ENCODE results near the gene RARA. TPM values are rescaled to one million over a fixed set of nuclear protein-coding genes. Genes with fewer than 3 reads are reported as not detected.
A peak's percentile ranks its signal among the peaks of the same experiment; 100 is the strongest.

The RARA gene
- total and polyA plus RNA-seq, 8 donors: 6.8 to 19.7 (median 11.6) TPM

DNA sequence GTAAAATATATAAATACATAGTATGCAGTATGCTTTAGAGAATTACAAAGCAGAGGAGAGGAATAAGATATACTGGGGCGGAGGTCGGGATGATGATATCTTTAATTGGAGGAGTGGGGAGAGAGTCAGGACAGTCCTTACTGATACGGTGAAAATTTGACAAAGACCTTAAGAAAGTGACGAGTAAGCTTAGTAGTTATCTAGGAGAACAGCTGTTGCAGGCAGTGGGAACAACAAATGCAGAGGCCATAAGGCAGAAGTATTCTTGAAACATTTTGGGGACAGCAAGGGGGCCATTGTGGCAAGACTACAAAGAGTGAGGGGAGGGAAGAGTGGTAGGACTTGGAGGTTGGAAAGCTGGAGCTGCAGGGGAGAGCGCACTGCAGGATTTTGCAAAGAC, 43.6 kb upstream of the RARA start:
- Histone ChIP-seq H3K27me3 (no peaks in the 10 kb centered on the region), H3K9me3 (no peaks in the 10 kb centered on the region), H3K4me1 (no peaks in the 10 kb centered on the region), H3K4me3 (no peak overlapping the region), H3K27ac (no peak overlapping the region), H3K36me3 (peaks cover 0 to 30% (median 16%) of the 10 kb centered on the region in 3 donors)
- no peak for ATAC-seq
- FAIRE-seq: no peak
- DNase-seq: no peak
- intact Hi-C loops (cut with DNase I): no loop called here
- TF ChIP-seq, protein P1, sequence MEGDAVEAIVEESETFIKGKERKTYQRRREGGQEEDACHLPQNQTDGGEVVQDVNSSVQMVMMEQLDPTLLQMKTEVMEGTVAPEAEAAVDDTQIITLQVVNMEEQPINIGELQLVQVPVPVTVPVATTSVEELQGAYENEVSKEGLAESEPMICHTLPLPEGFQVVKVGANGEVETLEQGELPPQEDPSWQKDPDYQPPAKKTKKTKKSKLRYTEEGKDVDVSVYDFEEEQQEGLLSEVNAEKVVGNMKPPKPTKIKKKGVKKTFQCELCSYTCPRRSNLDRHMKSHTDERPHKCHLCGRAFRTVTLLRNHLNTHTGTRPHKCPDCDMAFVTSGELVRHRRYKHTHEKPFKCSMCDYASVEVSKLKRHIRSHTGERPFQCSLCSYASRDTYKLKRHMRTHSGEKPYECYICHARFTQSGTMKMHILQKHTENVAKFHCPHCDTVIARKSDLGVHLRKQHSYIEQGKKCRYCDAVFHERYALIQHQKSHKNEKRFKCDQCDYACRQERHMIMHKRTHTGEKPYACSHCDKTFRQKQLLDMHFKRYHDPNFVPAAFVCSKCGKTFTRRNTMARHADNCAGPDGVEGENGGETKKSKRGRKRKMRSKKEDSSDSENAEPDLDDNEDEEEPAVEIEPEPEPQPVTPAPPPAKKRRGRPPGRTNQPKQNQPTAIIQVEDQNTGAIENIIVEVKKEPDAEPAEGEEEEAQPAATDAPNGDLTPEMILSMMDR (IDR thresholded peaks at IDR 0.05): no peak
- WGBS, 2 donors: 82 to 85% methylated on average over 5 of the region's 5 CpGs

DNA sequence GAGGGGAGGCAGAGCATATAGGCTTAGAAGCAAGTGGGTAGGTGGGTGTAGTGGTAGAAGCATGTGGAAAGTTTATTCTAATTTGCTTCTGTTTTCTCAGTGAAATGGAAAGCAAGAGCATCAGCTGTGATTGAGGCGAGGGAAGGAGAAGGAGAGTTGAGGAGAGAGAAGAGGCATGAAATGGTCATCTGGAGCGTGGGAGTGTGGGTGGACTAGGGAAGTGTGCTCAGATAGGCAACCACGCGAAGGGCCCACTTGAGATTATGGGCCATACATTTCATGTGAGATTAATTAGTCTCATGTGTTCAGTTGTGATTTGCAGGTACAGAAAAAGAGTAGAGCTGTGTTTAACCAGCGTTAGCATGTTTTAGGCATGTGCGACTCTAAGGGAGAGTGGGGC, 42.1 kb upstream of the RARA start:
- no peak for ATAC-seq
- H3K27ac ChIP-seq: no peak overlapping the region
- no peak overlapping the region for H3K4me3 ChIP-seq
- peaks cover 0 to 24% (median 11%) of the 10 kb centered on the region in 3 donors for H3K36me3 ChIP-seq
- no peaks in the 10 kb centered on the region for H3K9me3 ChIP-seq
- FAIRE-seq: no peak
- no peaks in the 10 kb centered on the region for H3K4me1 ChIP-seq
- WGBS, 2 donors: 90 to 95% methylated on average over 6 of the region's 6 CpGs
- no peaks in the 10 kb centered on the region for H3K27me3 ChIP-seq
- intact Hi-C loops (cut with DNase I): no loop called here
- TF ChIP-seq, protein P1 (IDR thresholded peaks at IDR 0.05): no peak
- DNase-seq: no peak

DNA sequence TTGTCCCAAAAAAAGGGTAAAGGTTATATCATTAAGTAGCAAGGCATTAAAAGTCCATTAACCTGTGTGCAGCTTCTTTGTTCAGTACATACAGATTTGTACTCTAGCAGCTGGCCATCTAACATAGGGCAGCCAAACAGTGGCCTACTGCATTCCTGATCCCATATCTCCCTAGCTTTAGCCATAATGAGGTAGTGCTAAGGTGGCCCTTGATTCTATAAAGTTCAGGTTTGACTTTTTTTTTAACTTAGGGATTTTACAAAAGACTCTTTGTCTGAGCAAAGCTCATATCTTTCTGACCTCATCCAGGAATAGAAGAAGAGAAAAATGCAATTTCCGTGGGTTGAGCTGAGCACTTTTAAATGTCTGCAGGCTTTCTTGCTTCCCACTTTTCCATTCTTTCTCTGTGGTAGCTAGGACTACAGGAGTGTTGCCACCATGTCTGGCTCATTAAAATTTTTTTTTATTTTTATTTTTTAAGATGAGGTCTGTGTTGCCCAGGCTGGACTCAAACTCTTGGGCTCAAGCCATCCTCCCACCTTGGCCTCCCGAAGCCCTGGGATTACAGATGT, 40.8 kb upstream of the RARA start:
- intact Hi-C loops (cut with DNase I): no loop called here
- peaks cover 0 to 24% (median 11%) of the 10 kb centered on the region in 3 donors for H3K36me3 ChIP-seq
- peak in 3 of 4 donors; percentile 27 to 63 (median 58) for ATAC-seq
- H3K9me3 ChIP-seq: no peaks in the 10 kb centered on the region
- DNase-seq: no peak
- peak overlapping the region in 2 of 4 donors; percentile 4 to 37 for H3K27ac ChIP-seq
- TF ChIP-seq, protein P1 (IDR thresholded peaks at IDR 0.05): no peak
- no peaks in the 10 kb centered on the region for H3K4me1 ChIP-seq
- 53 to 71% methylated on average over 2 of the region's 2 CpGs for WGBS, 2 donors
- no peak for FAIRE-seq
- H3K27me3 ChIP-seq: no peaks in the 10 kb centered on the region
- H3K4me3 ChIP-seq: no peak overlapping the region

DNA sequence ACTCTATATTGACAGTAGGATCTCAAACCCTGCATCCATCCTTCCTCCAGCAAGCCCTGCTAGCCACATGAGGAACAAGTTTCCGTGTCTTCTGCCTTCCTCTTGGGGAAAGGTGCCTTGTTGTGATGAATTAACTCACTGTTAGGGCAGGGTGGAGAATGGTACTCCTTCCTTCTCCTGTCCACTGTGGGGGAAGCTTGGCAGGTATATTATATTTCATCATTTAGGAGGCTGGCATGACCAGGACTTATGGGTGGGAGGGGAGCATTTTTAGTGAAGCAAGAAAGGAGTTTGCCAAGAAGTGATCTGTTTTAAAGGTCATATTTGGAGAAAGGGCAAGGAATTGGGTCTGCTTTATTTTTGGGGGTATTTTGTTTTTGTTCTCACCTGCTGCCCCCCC, 30.6 kb upstream of the RARA start:
- Histone ChIP-seq H3K27me3 (no peaks in the 10 kb centered on the region), H3K4me1 (no peaks in the 10 kb centered on the region), H3K4me3 (no peak overlapping the region), H3K36me3 (peaks cover 11 to 71% (median 23%) of the 10 kb centered on the region in 3 donors), H3K27ac (no peak overlapping the region), H3K9me3 (no peaks in the 10 kb centered on the region)
- TF ChIP-seq, protein P1 (IDR thresholded peaks at IDR 0.05): no peak
- intact Hi-C loops (cut with DNase I): no loop called here
- DNase-seq: no peak
- no peak for ATAC-seq
- 93% methylated on average over 1 of the region's 1 CpG for WGBS, 2 donors
- no peak for FAIRE-seq

DNA sequence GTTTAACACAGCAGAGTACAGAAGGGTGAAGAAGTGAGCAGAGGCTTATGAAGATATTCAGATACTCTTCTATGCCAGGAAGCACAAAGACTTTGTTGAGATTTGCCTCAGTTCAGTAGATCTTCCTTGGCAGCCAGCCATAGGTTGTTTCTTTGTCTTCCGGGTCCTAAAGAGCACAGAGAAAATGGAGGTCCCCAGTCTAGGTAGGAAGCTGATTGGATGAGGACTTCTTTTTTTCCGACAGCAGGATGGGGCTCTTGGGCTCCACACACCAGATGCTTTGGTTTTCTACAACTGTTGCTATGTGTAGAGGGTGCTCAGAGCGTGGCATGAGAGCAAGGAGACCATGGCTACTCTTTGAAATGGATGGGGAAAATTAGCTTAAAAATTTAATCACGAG, 29.6 kb upstream of the RARA start:
- FAIRE-seq: no peak

More for the DNA sequence above, 29.6 kb upstream of the RARA start:
- no peak overlapping the region for H3K4me3 ChIP-seq
- intact Hi-C loops (cut with DNase I): no loop called here
- no peaks in the 10 kb centered on the region for H3K27me3 ChIP-seq
- H3K36me3 ChIP-seq: peaks cover 11 to 62% (median 23%) of the 10 kb centered on the region in 3 donors
- DNase-seq (no peak), ATAC-seq (no peak)
- peaks cover 0 to 5% (median 3%) of the 10 kb centered on the region in 3 donors for H3K4me1 ChIP-seq
- no peaks in the 10 kb centered on the region for H3K9me3 ChIP-seq
- 91 to 98% methylated on average over 4 of the region's 4 CpGs for WGBS, 2 donors
- H3K27ac ChIP-seq: no peak overlapping the region
- TF ChIP-seq, protein P1 (IDR thresholded peaks at IDR 0.05): no peak

Data from pancreas (tissue), 10 donors.